ENCODE measurements around the gene ZXDC.

GRCh38 chr3:126488185-126488584, 12.5 kb upstream of the ZXDC start:
- TF ChIP-seq CTCF (IDR thresholded peaks at IDR 0.05) = no peak
- no peak for TF ChIP-seq POLR2A (IDR thresholded peaks at IDR 0.05)
- TF ChIP-seq EP300 (IDR thresholded peaks at IDR 0.05) = no peak

Data from ovary (tissue), 3 donors.